ENCODE results near the gene OR2A5.
"Not testable (repeated sequence)": the region's sequence is repeated elsewhere in the genome, so short reads cannot be mapped to it uniquely, and the experiment has no call there.

The OR2A5 gene
- long read RNA-seq, donor 1, result 0 reads
- long read RNA-seq, donor 2, result 0 reads
- long read RNA-seq, donor 3, result 0 reads
- long read RNA-seq, donor 4, result 0 reads
- long read RNA-seq, donor 5, result 0 reads
- long read RNA-seq, donor 6, result 0 reads
- long read RNA-seq, donor 7, result 0 reads
- long read RNA-seq, donor 8, result 0 reads

- DNase-seq, result no peak
Observed at GRCh38 chr7:144048648-144049047, at the start of gene OR2A5. TSS of gene OR2A5 (plus strand) at chr7:144048948. CDS start at chr7:144050402, 1,454 bp downstream.

- DNase-seq, result no peak
Observed at GRCh38 chr7:144000020-144000419, 48.7 kb upstream of the OR2A5 start, which contains the start of gene OR6B1. TSS of gene OR6B1 (plus strand) at chr7:144000320. CDS start at chr7:144003997, 3,677 bp downstream.

DNA sequence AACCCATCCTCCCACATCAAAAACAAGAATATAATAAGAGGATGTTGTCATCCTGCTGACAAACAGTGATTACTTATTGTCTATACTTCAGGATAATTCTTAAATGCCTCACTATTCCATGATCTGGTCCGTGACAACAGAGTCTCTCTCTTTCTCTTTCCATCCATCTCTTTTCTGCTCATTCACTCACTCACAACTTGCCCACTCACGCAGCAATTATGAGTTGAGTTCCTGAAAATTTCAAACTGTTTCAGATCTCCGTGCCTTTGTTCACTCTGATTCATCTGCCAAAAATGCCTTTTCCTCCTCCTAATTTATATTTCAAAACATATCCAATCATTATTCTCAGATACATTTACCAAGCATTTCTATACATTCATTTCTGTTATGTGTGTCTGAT, 47.2 kb upstream of the OR2A5 start:
- no peak for DNase-seq

GRCh38 chr7:144004703-144005102, 44.0 kb upstream of the OR2A5 start:
- DNase-seq, result no peak

DNA sequence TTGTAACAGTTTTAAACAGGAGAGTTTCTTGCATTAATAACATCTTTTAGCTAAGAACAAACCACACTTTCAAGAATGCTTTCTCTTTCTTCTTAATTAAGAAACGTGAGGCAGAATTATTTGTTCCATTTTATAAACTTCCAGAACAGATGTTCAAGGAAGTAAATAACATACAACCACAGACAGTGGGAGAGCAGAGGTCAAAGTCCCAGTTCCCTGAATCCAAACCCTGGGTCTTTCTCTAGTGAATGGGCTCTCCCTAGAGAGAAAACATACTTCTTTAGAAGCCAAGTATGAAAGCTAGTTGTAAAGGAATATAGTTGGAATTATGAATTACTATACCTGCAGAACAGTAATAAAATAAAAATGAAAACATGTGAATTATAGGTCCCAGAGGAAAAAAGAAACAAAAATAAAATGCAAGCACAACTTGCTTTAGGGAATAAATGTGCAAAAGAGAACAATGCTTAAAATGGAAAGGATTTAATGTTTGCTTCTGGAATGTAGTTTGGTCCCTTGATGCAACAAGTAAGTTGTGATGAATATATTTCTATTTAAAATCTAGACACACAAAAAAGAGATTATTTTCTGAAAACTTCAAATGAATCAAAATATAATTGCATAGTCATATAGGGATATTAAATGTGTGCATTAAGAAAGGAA, 42.6 kb upstream of the OR2A5 start:
- DNase-seq, result no peak

- no peak for DNase-seq
Observed at GRCh38 chr7:144006692-144007042, 42.1 kb upstream of the OR2A5 start.

DNA sequence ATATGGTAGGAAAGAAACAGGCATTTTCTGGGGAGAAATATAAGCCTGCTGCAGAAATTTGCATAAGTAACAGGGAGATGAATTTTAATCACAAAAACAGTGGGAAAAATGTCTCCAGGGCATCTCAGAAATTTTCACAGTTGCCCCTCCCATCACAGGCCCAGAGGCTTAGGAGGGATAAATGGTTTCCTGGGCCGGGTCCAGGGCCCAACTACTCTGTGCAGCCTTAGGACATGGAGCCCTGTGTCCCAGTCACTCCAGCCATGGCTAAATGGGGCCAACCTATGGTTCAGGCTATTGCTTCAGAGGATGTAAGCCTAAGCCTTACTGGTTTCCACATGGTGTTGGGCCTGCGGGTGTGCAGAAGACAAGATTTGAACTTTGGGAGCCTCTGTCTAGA, 39.4 kb upstream of the OR2A5 start:
- no peak for DNase-seq

DNA sequence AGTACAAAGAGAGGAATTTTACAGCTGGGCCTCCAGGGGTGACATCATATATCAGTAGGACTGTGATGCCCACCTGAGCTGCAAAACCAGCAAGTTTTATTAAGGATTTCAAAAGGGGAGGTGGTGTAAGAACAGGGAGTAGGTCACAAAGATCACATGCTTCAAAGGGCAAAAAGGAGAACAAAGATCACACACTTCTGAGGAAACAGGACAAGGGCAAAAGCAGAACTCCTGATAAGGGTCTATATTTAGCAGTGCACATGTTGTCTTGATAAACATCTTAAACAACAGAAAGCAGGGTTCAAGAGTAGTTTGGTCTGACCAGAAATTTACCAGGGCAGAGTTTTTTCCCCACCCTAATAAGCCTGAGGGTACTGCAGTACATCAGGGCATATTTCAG, 38.7 kb upstream of the OR2A5 start:
- DNase-seq, result not testable (repeated sequence)

- DNase-seq, result not testable (repeated sequence)
Observed at GRCh38 chr7:144010821-144011220, 37.9 kb upstream of the OR2A5 start.

DNA sequence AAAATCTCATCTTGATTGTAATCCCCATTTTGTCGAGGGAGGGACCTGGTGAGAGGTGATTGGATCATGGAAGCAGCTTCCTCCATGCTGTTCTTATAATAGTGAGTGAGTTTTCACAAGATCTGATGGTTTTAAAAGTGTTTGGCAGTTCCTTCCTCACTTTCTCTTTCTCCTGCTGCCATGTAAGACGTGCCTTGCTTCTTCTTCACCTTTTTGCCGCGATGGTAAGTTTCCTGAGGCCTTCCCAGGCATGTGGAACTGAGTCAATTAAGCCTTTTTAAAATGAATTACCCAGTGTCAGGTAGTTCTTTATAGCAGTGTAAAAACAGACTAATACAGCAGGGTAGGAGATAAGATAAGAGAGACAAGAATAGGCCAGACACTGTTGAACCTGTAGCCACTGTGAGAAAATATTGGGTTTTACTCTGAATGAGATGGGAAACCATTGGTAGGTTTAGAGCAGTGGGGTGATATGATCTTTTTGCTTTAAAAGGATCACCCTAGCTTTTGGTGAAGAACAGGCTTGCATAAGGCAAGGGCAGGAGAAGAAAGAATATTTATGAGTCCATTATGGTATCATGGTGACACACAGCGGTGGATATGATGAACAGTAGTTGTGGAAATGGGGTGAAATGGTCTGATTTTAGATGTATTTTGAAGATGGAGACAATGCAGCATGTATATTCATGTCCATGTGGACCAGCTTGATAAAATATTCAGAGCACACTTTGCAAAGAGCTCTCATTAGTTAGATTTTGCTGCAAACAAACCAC, 37.1 kb upstream of the OR2A5 start:
- no peak for DNase-seq

DNA sequence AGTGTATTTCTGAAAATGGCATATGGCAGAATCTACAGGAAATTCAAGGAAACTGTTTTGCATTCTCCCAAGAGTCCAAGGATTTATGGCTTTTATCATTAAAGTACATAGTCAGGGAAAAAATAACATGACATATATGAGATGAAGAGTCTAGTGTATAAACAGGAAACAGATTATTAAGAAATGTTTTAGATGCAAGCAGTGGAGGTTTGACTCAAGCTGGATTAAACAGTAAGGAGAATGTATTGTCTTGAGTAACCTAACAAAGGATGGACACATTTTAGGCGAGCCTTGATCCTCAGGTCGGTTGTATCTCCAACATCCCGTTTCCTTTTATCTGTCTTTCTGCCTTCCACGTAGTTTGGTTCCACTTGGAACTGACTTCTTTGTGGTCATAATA, 30.7 kb upstream of the OR2A5 start:
- DNase-seq, result no peak

DNA sequence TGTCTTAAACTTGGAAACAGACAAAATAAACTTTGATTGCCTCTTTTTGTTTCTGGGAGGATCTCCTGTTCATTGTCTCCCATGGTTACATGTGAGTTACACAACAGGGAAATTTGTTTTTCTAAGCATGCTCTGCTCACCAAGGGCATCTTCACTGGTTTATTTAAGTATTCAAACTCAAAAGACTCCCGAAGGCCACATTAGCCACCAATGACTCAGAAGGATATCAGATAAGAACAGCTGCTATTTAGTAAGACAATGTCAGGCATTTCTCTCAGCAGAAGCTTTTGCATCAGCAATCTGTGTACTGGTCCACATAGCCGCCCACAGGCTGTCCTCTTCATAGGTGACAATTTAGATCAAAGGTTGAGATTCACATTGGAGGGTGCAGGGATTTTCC, 29.3 kb upstream of the OR2A5 start:
- no peak for DNase-seq

- DNase-seq, result no peak
Observed at GRCh38 chr7:144020340-144020739, 28.4 kb upstream of the OR2A5 start.

- DNase-seq, result no peak
Observed at GRCh38 chr7:144022169-144022568, 26.6 kb upstream of the OR2A5 start.

DNA sequence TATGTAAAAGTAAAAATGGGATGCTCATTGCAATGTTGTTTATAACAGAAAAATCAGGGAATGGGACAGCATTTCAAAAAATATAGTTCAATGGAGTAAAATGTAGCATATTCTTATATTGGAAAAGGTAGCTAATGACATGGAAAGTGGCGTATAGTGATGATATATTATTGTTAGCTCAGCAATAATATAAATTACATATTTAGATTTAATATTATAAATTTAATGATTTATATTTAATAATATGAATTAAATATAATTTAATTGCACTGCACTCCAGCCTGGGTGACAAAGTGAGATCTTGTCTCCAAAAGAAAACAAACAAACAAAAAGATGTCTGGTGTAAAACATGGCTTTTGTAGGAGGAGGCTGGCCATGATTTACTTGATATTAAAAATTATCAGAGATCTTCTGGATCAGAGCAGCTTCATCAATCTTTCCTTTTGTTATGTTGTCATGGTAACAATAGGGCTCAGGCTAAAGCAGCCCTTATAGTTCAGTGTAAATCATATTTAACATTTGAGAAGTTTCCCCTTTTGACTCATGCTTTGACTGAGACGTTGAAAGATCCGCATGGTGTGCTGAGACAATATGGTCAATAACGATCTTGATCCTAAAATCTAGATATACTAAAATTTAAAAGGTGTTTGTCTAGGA, 25.4 kb upstream of the OR2A5 start:
- no peak for DNase-seq

DNA sequence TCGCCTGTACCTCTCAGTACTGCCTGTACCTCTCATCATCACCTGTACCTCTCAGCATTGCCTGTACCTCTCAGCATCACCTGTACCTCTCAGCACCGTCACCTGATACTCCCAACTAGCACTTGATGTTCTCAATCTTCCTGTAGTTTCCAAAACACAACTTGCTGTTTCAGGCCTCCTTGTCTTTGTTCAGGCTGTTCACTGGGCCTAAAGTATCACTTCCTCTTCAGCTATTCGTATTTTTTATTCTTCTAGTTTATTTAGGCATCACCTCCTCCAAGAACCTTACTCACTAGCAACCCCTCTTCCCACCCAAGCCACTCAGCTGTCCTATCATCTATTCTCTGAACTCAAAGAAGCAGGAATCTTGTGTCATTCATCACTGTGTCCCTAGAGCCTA, 24.5 kb upstream of the OR2A5 start:
- no peak for DNase-seq

DNA sequence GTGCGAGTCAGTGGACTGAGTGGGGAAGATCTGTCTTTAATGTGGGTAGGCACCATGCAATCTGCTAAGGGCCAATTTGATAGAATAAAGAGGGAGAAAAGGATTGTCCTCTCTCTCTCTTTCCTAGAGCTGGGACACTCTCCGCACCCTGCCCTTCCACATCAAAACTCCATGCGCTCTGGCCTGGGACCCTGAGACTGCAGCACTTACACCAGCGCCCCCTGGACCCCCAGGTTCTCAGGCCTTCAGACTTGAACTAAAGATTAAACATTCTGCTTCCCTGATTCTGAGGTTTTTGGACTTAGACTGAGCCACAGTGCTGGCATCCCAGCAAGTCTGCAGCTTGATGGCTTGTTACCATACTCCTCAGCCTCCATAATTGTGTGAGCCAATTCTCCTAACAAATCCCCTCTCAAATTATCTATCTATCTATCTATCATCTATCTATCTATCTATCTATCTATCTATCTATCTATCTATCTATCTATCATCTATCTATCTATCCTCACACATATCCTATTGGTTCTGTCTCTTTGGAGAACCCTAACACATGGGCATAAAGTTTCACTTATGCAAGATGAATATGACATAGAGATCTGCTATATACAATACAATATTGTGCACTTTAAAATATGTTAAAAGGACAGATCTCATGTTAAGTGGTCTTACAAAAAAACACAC, 22.4 kb upstream of the OR2A5 start:
- no peak for DNase-seq

DNA sequence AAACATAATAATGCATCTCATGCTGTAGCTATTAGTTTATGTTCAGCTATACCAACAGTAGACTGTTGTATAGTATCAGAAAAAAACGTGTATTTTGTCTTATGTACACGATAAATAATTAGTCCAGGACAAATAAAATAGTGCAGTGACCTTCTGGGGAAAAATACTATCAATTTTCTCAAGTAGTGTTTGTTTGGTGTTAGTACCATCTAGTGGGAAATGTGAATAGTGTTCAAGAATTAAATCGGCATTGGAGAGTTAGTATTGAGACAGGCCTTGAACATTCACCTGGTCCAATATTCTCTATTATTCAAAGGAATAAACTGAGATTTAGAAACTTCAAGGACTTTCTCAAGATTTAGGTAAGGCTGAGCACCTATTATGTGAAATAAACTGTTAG, 21.7 kb upstream of the OR2A5 start:
- DNase-seq, result no peak

GRCh38 chr7:144027974-144028373, 20.8 kb upstream of the OR2A5 start:
- DNase-seq, result no peak

- no peak for DNase-seq
Observed at GRCh38 chr7:144028547-144028946, 20.2 kb upstream of the OR2A5 start.

- no peak for DNase-seq
Observed at GRCh38 chr7:144032516-144032915, 16.2 kb upstream of the OR2A5 start.

DNA sequence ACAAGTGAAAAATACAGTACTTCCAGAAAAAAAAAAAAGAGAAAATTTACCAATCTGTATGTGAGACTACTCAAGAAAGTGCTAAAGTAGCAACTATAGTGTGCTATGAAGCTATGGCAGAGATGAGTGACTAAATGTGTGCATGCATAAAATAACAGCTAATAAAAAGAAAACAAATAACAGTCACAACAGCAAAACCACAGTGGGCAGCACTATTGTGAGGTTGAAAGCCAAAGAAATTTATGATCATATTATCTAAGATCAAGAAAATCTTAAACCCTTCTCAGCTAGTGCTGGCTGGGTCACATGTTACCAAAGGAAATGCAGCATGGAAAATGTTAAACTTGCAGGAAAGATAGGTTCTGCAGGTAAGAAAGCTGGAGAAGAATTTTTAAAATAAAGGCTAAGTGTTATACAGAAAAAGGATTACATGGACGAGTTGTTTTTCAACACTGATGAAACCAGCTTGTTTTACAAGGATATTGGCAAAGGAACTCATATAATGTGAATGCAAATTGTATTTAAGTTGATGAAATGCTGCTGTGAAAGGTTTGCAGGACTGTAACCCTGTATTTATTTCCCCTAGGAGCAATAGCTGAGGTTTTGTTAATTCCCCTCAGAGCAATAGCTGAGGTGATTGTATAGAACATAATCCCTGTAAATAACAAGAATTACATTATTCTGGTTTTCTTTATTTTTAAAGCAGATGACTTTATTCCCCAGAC, 15.6 kb upstream of the OR2A5 start:
- DNase-seq, result no peak

All from right kidney (tissue), 9 donors.